GM19025 (cell line): ENCODE data around the gene DHX29.

ENCODE experiments used
- ATAC-seq: cut with Tn5 transposase; IDR thresholded peaks from one replicate; pipeline ENCODE4 v1.9.1; 2021; ENCODE audit warnings: mild to moderate bottlenecking, low read depth, moderate library complexity; ENCODE audit not compliant: unreplicated experiment

The DHX29 gene

DNA sequence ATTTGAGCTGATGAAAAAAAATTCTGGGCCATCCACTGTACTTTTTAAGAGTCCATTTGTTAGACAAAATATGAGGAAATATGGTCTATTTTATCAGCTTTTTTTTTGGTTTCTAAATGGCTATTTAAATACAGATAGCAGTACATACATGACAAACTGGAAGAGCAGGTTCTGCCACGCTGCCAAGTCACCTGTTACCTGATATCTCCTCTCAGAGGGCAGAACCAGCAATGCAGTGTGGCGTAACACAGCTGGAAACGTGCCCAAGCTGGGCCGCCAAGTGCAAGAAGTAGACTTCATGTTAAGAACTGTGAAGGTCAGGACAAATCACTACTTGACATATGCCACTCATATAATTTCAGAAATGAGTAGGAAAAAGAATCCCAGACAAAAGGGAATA lies 88.5 kb downstream of the DHX29 start:
- ATAC-seq: no peak

DNA sequence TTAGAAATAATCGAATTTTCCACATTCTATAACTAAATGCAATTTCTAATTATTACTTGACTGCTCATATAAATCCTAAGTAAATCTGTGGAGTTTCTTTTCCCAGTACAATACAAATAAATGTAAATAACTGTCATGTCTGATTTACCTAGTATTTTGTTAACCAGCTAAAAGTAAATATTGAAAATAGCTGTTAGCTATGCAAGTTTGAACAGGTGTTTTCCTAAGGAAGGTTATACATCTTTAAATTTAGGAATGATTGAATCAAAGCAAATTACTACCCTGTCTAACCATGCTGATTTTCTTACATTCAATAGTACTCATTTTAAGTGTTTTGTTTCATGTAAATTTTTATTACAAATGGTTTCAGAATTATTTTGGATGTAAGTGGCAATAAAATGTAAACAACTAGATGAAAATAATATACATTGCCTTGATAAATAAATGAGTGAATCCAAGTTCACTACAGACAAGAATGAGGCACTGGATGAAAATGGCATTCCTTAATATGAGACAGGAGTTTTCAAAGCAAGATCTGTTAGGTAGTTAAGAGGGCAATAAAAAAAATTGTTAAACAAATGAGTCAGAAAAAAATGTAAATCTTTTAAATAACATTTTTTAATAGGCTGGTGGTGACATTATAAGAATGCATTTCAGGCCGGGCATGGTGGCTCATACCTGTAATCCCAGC lies 96.2 kb downstream of the DHX29 start:
- ATAC-seq: no peak
